LNCaP clone FGC (cell line): ENCODE data around the gene ETV5.

Source experiments
- DNase-seq: peaks from one replicate; pipeline ENCODE4 v3.0.0-alpha.2; 2011; ENCODE audit warnings: low read depth
- H3K4me3 ChIP-seq: 2 replicates; pipeline ENCODE4 v1.5.1; 2011; ENCODE audit warnings: mild to moderate bottlenecking, low read depth, low read length, control low read depth
- TF ChIP-seq, protein P1 (sequence below): IDR thresholded peaks from 2 replicates; pipeline ENCODE4 v1.5.1; 2012; ENCODE audit warnings: mild to moderate bottlenecking; ENCODE audit not compliant: control insufficient read depth, insufficient read depth; ENCODE audit errors: extremely low read depth

ETV5 gene

DNA sequence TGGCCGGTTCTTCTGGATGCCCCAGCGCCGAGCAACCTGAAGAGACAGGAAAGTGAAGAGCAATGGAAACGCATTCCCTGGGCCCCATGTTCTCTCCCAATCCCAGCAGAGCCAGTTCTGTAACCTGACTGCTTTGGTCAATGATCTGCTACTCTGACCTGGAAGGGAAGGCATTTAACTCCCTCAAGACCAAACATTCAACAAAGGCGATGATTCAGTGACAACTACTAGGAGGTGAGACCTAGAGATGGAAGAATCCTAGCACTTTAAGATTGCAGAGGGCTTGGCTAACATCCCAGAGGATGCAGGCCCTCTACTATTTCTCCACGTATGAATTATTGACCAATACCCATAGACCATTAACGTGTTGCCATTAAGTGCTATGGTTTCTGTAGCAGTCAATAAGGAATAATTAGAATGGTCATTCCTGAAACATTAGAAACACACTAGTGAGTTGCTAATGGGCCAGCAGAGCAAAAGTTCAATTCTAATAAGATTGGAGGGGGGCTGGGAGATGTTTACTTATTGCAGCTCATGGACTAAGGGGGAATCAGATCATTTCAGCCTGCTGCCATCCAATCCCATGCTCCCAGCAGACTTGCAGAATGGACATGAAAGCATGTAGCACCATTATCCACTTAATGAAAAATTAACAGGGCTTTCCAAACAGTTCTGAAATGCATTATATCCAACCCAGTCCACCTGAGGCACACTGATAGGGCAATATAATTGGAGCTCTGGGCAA, 56.6 kb downstream of the ETV5 start:
- DNase-seq = no peak
- TF ChIP-seq, protein P1, sequence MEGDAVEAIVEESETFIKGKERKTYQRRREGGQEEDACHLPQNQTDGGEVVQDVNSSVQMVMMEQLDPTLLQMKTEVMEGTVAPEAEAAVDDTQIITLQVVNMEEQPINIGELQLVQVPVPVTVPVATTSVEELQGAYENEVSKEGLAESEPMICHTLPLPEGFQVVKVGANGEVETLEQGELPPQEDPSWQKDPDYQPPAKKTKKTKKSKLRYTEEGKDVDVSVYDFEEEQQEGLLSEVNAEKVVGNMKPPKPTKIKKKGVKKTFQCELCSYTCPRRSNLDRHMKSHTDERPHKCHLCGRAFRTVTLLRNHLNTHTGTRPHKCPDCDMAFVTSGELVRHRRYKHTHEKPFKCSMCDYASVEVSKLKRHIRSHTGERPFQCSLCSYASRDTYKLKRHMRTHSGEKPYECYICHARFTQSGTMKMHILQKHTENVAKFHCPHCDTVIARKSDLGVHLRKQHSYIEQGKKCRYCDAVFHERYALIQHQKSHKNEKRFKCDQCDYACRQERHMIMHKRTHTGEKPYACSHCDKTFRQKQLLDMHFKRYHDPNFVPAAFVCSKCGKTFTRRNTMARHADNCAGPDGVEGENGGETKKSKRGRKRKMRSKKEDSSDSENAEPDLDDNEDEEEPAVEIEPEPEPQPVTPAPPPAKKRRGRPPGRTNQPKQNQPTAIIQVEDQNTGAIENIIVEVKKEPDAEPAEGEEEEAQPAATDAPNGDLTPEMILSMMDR = no peak
- no peak overlapping the region for H3K4me3 ChIP-seq

DNA sequence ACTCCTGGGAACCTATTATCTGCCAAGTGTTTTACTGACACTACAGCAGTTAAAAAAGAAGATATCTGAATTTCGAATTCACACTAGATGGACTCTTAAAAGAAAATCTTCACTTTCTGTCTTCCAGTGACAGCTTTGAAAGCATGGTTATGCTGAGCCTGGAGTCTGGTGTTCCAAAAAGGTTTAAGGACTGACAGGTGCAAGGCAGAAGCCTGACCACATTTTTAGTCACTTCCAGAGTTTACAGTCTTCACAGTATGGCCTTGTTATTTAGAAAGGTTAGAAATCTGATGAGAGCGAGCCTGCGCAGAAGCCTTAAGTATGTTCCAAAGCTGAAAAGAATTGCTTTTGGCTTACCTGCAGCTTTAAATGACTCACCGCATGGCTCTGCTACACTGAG, 59.9 kb downstream of the ETV5 start:
- H3K4me3 ChIP-seq = no peak overlapping the region
- TF ChIP-seq, protein P1 = no peak
- DNase-seq = no peak

DNA sequence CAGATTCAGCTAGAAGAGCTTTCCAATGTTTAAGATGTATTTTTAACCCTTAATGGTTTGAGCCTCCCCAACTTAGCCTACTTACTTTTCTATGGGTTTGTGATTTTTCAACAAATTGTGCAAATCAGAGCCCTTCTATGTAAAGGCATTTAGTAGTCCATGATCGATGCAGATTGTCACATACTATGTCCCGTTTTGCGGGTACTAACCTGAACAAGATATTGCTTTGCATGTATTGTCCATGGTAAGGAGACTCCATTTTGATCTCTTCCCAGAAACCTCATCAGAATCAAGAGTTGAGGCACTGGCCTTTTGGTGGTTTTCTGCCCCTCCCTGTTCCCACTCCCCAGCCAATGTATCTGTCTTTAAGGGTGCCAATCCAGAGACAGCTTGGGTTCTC, 60.8 kb downstream of the ETV5 start:
- TF ChIP-seq, protein P1 = no peak
- DNase-seq = no peak
- H3K4me3 ChIP-seq = no peak overlapping the region

DNA sequence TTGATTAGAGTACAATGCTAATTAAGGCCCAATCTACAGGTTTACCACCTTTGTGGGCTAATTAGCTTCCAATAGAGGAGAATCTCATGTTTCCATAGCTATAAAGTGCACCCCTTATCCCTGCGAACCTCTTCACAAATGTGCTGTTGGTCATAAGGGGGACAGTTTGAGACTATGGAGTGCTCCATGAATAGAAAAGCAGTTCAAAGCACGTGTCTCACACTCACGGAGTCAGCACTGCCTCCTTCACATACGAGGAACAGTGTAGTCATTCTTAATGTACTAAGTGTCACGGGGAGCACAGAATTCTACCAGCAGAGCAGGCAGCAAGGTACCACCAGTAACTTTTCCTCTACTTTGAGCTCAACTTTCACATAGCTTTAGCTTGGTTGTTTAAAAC, 62.1 kb downstream of the ETV5 start:
- TF ChIP-seq, protein P1 = no peak
- DNase-seq = no peak
- H3K4me3 ChIP-seq = no peak overlapping the region

GRCh38 chr3:186044968-186045367, 63.9 kb downstream of the ETV5 start:
- DNase-seq = no peak
- H3K4me3 ChIP-seq = no peak overlapping the region
- TF ChIP-seq, protein P1 = no peak

- TF ChIP-seq, protein P1 = no peak
- H3K4me3 ChIP-seq = no peak overlapping the region
Measured at GRCh38 chr3:186044427-186044826, 64.5 kb downstream of the ETV5 start.

More at GRCh38 chr3:186044427-186044826, 64.5 kb downstream of the ETV5 start:
- DNase-seq = no peak
